Retina (tissue), 1 donor: ENCODE results near the gene SOHLH1.
A peak's percentile ranks its signal among the peaks of the same experiment; 100 is the strongest.

Experiments used
- DNase-seq: peaks from one replicate; pipeline ENCODE4 v3.0.0-alpha.2; 2016

Gene SOHLH1

GRCh38 chr9:135701959-135702721 is 2.9 kb upstream of the SOHLH1 start, which contains the start of gene KCNT1:
TSS of gene KCNT1 (plus strand) at chr9:135702185. CDS start at chr9:135702259, 74 bp downstream.
- DNase-seq, result peak; percentile 93

DNA sequence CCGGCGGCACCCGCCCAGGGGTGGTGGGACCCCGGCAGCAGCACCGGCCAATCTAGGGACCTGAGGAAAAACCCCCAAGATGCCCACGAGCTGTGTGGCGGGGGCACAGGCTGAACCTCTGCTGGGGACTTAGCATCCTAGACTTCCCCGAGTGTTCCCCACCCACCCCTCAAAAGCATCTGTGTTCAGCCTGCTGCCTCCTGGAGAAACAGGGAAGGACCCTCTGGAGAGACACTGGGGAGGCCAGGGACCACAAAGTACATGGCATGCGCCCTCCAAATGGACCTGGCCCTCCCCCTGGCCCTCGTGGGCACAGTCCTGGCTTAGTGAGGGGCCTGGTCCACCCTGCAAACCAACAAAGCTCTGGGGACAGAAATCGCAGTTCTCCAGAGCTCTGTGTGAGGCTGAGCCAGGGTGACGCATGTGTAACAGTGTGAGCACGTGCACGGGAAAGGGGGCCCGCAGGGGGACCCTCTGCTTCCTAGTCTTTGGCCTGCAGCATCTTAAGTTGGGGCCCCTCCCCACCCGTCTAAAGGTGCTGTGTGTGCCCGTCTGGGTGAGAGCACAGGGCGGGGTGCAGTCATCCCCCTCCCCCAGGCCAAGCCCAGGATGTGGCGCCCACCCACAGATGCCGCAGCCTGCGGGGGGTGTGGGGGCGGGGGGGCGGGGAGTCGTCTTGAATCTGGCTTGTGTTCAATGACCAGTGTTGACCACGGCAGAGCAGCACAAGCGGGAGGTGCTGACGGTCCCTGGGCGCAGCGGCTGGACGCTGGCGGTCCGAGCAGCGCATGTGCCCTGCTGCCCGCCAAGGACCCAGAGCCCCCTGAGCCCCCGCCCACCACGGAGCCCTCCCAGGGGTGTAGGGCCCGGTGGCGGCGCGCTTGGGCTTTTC is 2.0 kb upstream of the SOHLH1 start:
- DNase-seq, result no peak

DNA sequence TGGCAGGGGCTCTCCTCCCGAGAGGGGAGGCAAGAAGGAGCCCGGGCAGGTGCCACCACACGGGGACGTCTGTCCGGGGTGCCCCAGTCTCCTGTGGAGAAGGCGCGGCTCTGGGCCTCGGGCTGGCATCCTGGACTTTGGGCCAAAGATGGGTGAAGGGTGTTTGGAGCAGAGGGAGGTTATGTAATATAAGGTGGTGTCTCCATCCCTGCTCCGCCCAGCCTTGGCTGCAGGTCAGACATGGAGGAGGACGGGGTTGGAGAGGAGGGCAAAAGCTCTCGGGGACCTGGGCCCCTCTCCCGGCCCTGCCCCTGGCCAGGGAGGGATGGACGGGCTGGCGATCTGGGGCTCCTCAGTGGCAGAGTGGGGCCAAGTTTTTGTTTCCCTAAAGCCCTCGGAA is 1.2 kb upstream of the SOHLH1 start:
- no peak for DNase-seq

- no peak for DNase-seq
Observed at GRCh38 chr9:135698767-135699166, 514 bp downstream of the SOHLH1 start.

DNA sequence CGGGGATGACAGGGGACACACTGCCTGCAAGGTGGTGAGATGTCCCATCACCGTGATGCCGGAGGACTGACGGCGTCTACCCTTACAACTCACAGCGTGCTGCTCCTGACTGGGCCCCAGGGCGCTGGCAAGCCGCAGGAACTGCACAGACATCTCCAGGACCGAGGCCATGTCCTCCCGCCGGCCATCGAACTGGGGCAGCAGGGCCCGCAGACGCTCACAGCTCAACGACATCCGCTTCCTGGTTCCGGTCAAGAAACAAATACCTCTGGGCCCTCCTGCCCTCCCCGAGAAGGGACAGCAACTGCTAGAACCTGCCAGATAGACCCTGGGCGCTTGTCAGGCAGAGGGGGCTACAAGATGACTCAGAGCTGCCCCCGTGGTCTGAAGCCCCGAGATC is 1.0 kb downstream of the SOHLH1 start:
- DNase-seq, result no peak

DNA sequence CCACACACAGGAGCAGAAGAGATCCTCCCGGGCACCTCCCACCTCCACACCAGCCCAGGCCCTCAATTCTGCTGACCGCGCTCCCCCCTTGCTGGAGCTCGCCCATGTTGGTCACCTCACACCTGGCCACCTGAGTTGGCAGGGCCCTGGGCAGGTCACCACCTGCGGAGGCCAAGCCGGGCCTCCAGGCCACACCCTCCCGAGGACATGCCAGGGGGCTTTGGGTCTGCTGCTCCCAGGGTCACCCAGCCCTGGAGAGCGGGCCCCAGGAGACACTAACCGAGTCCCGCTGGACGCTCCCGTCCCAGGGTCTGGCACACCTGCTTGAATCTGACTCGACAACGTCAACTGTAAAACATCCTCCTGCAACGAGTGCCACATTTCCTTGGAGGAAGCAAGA is 2.1 kb downstream of the SOHLH1 start:
- DNase-seq, result no peak

DNA sequence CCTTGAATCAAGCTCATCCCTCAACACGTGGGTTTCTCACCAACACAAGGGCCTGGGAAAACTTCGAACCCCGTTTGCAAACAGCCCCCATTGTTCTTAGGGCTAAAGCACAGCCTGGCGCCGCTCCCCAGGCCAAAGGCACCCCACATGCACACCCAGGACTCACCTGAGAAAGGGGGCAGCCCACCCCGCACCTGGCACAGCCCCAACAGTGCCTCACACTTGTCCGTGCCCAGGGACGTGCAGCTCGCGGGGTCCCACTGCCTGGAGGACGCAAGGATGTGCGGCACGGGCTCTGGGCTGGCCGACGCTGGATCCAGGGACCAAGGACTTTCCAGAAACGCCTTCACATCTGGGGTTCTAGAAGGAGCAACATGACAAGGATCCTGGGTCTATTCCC is 2.8 kb downstream of the SOHLH1 start:
- DNase-seq, result no peak

GRCh38 chr9:135695642-135696041 is 3.6 kb downstream of the SOHLH1 start:
- DNase-seq, result no peak

DNA sequence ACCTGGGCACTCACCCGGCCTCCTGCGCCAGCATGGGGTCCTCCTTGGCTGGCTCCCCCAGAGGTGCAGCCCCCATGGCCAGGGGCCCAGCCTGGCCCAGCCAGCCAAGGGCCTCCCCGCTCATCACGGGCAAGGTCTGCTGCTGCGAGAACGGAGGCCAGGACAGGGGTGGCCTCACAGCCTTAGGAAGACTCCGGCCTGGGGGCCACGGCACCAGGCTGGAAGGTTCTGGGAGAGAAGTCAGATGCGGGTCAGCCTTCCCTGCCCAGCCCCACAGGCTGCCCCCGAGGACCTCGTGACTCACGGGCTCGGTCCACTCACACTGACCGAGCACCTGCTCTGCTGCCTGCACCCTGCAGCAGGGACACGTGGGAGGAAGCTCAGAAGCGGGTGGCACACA is 4.2 kb downstream of the SOHLH1 start:
- peak; percentile 5 for DNase-seq

DNA sequence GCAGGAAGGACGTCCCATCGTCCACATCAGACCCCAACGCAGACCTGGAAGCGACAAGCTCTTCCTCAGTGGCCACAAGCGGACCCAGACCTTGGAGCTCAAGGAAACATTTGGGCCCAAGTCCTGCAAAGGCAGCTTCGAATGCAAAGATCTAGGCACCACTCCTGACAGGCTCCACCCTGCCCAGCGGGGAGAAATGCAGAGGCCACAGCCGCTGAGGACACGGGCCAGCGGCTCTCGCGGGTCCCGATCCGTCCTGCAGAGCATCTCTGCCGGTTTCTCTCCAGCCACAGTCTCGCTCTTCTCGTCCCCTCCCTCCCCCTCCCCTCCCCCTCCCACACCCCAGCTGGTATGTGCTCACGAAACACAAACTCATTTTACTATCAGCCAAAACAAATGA is 4.9 kb downstream of the SOHLH1 start:
- peak; percentile 16 for DNase-seq

- DNase-seq, result no peak
Observed at GRCh38 chr9:135693771-135694170, 5.5 kb downstream of the SOHLH1 start.

- peak; percentile 8 for DNase-seq
Observed at GRCh38 chr9:135693265-135693664, 6.0 kb downstream of the SOHLH1 start.

DNA sequence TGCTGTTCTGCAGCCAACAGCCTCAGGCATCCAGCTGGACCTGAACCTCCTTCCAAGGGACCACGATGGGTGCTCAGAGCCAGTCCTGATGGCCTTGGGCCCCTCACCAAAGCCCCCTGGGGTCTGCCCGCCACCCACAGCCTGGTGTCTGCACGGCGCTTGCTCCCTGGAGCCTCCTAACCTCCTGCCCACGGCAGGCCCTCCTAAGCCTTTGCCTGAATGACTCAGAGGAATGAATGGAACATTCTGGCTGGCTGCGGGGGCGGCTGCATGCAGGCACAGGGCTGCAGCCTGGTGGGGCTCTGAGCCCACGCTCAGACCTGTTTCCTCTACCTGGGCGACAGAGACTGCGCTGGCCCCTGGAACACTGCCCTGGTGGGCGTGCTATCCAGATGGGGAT is 6.9 kb downstream of the SOHLH1 start:
- DNase-seq, result no peak

DNA sequence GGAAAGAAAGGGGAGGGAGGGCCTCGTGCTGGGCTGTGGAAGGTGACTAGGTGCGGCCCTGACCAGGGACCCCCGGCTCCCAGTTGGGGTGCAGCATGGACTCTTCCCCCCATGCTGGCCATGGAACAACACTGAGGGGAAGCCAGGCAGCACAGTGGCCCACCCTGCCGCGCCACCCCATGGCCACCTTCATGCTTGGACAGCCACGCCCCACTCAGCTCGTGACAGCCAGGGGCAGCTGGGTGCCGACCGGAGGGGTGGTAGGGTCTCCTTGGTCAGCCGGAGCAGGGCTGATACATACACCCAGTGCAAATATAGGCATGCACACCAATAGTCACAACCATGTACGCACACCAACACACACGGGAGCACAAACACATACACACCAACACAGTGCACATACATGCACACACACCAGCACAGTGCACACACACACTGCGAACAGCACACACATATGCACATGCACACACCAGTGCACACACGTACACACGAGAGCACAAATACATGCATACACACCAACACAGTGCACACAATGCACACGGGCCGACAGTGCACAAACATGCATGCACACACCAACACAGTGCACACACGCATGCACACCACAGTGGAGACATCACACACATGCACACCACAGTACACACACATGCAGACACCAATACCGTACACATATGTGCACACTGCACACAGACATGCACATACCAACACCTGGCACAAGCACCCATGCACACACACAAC is 8.3 kb downstream of the SOHLH1 start:
- DNase-seq, result no peak

GRCh38 chr9:135689011-135689410 is 10.3 kb downstream of the SOHLH1 start:
- no peak for DNase-seq

DNA sequence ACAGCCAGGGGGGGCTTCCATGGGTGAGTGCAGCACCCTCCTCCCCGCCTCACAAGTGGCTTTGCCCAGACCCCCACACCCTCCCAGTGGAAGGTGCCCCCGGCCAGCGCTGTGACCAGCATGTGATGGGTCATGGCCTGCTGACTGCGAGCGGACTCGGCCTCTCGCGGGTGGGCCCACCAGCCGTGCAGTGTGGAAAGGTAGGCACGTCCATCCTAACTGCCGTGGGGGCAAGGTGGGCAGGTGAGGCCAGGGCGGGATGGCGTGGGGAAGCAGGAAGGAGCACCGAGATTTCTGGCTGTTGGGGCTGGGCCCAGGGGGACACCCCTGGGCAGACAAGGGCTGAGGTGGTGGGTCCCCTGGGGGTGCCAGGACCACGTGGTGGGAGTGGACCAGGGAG is 12.1 kb downstream of the SOHLH1 start:
- DNase-seq, result no peak

DNA sequence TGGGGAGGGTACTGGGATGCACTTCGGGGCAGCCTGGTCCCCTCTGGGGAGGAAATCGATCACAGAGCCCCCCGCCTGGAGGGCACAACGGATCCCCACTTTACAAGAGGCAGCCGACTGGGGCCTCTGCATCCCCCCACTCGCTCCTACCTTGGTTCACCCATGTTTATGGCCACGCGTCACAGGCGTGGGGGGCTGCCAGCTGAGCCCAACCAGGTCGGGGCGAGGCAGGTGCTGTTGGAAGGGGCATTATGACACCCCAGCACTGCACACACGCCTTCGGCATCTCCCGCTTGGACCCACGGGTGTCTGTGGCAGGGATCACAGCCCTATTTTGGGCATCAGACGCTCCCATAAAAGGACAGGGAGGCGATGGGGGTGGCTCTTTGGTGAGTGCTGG is 14.6 kb downstream of the SOHLH1 start:
- no peak for DNase-seq

DNA sequence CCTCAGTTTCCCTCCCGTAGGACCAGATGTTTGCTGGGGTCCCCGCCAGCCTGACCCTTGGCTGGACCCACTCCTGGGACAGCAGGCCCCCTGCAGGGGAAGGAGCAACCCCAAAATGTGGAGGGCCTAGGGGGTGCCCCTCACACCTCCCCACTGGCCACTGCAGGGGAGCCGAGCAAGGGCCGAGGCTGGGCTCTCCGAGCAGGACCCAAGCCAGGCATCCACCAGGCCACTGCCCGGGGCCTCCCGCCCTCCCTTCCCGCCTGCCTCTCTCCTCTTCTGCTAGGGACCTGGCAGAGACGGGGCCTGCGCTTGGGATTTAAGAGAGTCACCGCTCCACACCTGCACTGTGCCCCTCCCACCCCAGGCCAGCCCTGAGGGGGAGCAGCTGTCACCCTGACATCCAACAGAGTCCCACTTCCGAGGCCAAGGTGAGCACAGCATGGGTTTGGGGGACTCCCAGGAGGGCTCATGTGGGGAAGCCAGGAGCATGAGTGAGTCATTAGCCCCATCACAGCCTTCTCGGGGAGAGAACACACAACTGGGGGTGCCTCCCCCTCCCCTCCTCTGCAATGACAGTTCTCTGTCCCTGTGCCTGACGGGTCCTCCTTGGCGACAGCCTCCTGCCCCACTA is 15.8 kb downstream of the SOHLH1 start:
- no peak for DNase-seq

- DNase-seq, result no peak
Observed at GRCh38 chr9:135681161-135681560, 18.1 kb downstream of the SOHLH1 start.

DNA sequence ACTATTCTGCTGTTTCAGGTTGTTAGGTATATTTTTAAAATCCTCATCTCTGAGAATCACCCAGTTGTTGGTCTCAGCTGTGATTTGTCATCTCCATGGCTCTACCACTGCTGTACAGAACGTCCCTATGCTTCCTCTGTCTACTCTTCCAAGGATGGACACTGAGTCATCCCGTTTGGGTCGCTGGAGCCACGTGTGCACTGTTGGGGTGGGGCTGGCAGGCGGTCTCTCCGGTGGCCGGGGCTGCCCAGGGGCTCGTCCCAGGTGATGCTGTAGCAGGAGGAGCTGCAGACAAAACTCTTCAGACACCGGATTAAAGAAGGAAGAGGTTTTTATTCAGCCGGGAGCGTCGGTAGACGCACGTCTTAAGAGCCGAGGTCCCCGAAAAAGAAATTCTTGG is 19.2 kb downstream of the SOHLH1 start:
- no peak for DNase-seq

GRCh38 chr9:135678236-135679017 is 20.9 kb downstream of the SOHLH1 start:
- DNase-seq, result no peak

DNA sequence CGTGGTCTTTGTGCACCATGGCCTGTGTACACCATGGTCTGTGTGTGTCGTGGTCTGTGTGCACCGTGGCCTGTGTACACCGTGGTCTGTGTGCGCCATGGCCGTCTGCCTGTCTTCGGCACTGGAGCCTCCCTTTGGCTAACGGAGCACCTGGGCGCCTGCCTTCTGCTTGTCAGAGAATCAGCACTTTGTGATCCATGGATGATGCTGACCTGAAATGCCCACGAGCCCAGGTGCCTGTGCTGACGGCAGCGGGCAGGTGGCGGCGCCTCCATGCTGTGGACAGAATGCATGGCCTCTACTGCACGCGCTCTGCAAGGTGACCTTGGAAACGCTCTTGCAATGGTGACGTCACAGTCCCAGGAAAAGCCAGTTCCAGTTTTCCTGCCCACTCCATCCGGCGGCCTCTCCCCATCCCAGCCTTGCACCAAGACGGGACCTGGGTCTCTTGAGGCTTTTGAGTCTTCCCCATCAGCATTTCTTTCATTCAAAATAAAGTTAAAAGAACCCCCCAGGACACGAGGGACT is 21.6 kb downstream of the SOHLH1 start:
- no peak for DNase-seq
